Measurements from ENCODE around the gene IL1RAPL2.

GRCh38 chrX:105273326-105273725 is 707.3 kb downstream of the IL1RAPL2 start:
- TF ChIP-seq POLR2A (IDR thresholded peaks at IDR 0.05; ENCODE audit: low read depth, low read length) (no peak), CTCF (IDR thresholded peaks at IDR 0.05; ENCODE audit: extremely low read depth in 1 of 2, insufficient read depth in 1 of 2, low read depth in 1 of 2, low read length in 2 of 2) (no peak)
